ENCODE data around the gene MTA1. TPM values are rescaled to one million over a fixed set of nuclear protein-coding genes. Genes with fewer than 3 reads are reported as not detected.
A peak's percentile ranks its signal among the peaks of the same experiment; 100 is the strongest.

MTA1 gene
- total and polyA plus RNA-seq, 2 experiments from 2014 or later: 8.1 to 37.0 TPM

- Histone ChIP-seq H3F3A (ENCODE audit: insufficient read depth) (no peaks in the 10 kb centered on the region), H3K4me3 (peak within 1 kb of the TSS; percentile 23), H3K79me2 (ENCODE audit: insufficient read depth) (no peaks in the 10 kb centered on the region), H3K27me3 (replicated peaks; ENCODE audit: insufficient read depth) (peaks cover 17% of the 10 kb centered on the region), H2AFZ (0 out of 2 replicates have a peak within 1 kb of the TSS, but pooled peaks have one; percentile 23), H3K4me2 (ENCODE audit: unreplicated experiment) (peak within 1 kb of the TSS; percentile 8), H3K4me1 (ENCODE audit: insufficient read depth) (peaks cover 18% of the 10 kb centered on the region), H3K9ac (peak within 1 kb of the TSS; percentile 39), H3K27ac (no peak within 1 kb of the TSS), H3K9me2 (ENCODE audit: insufficient read depth) (no peaks in the 10 kb centered on the region), H3K36me3 (ENCODE audit: low read depth) (no peaks in the 10 kb centered on the region), H3K9me3 (ENCODE audit: low read depth) (no peaks in the 10 kb centered on the region), H4K20me1 (ENCODE audit: insufficient read depth) (no peaks in the 10 kb centered on the region)
- in situ Hi-C loops (cut with MboI): no loop called here
- TF ChIP-seq EZH2phosphoT487 (IDR thresholded peaks at IDR 0.05; ENCODE audit: insufficient read depth, low read depth) (peak; percentile 73; the same call in 1 of the 2 replicates), EZH2 (IDR thresholded peaks at IDR 0.05; ENCODE audit: insufficient read depth, poor library complexity, severe bottlenecking) (peak; percentile 90)
- 16 to 25% methylated on average over 33 to 56 of the region's 56 CpGs for WGBS, 2 experiments (ENCODE audit: low coverage in 1 of 2, low lambda C conversion rate in 2 of 2, missing lambda C conversion rate in 2 of 2)
- DNase-seq: no peak
These were observed 66.7 kb downstream of the MTA1 start, which contains the start of gene CRIP1 for GRCh38 chr14:105486163-105486973. TSS of gene CRIP1 (plus strand) at chr14:105486886. CDS start at chr14:105487260, 374 bp downstream.

- DNase-seq: no peak
- Histone ChIP-seq H3K79me2 (ENCODE audit: insufficient read depth) (no peaks in the 10 kb centered on the region), H3K4me1 (ENCODE audit: insufficient read depth) (peaks cover 18% of the 10 kb centered on the region), H4K20me1 (ENCODE audit: insufficient read depth) (no peaks in the 10 kb centered on the region), H3K9me3 (ENCODE audit: low read depth) (no peaks in the 10 kb centered on the region), H3F3A (ENCODE audit: insufficient read depth) (no peaks in the 10 kb centered on the region), H3K4me2 (ENCODE audit: unreplicated experiment) (peak overlapping the region; percentile 8), H3K27me3 (replicated peaks; ENCODE audit: insufficient read depth) (peaks cover 17% of the 10 kb centered on the region), H3K27ac (no peak overlapping the region), H3K9ac (peak overlapping the region; percentile 39), H3K4me3 (peak overlapping the region; percentile 23), H3K36me3 (ENCODE audit: low read depth) (no peaks in the 10 kb centered on the region), H2AFZ (0 out of 2 replicates have a peak overlapping the region, but pooled peaks have one; percentile 23), H3K9me2 (ENCODE audit: insufficient read depth) (no peaks in the 10 kb centered on the region)
- TF ChIP-seq EZH2phosphoT487 (IDR thresholded peaks at IDR 0.05; ENCODE audit: insufficient read depth, low read depth): no peak
- peak; percentile 76 for TF ChIP-seq EZH2 (IDR thresholded peaks at IDR 0.05; ENCODE audit: insufficient read depth, poor library complexity, severe bottlenecking)
- WGBS, 2 experiments (ENCODE audit: low coverage in 1 of 2, low lambda C conversion rate in 2 of 2, missing lambda C conversion rate in 2 of 2): 1 to 3% methylated on average over 27 to 29 of the region's 45 CpGs
- in situ Hi-C loops (cut with MboI): no loop called here
These were observed 67.4 kb downstream of the MTA1 start for GRCh38 chr14:105486974-105487448.

- DNase-seq: no peak
- no peak overlapping the region for H3K27ac ChIP-seq
- H3K4me3 ChIP-seq: peak overlapping the region; percentile 23
- 4% methylated on average over 19 to 27 of the region's 48 CpGs for WGBS, 2 experiments (ENCODE audit: low coverage in 1 of 2, low lambda C conversion rate in 2 of 2, missing lambda C conversion rate in 2 of 2)
- H3K9ac ChIP-seq: peak overlapping the region; percentile 39
- TF ChIP-seq EZH2phosphoT487 (IDR thresholded peaks at IDR 0.05; ENCODE audit: insufficient read depth, low read depth) (no peak), EZH2 (IDR thresholded peaks at IDR 0.05; ENCODE audit: insufficient read depth, poor library complexity, severe bottlenecking) (no peak)
- H3F3A ChIP-seq (ENCODE audit: insufficient read depth): no peaks in the 10 kb centered on the region
- 0 out of 2 replicates have a peak overlapping the region, but pooled peaks have one; percentile 23 for H2AFZ ChIP-seq
- peak overlapping the region; percentile 8 for H3K4me2 ChIP-seq (ENCODE audit: unreplicated experiment)
- H4K20me1 ChIP-seq (ENCODE audit: insufficient read depth): no peaks in the 10 kb centered on the region
- H3K9me3 ChIP-seq (ENCODE audit: low read depth): no peaks in the 10 kb centered on the region
- peaks cover 17% of the 10 kb centered on the region for H3K27me3 ChIP-seq (replicated peaks; ENCODE audit: insufficient read depth)
- no peaks in the 10 kb centered on the region for H3K36me3 ChIP-seq (ENCODE audit: low read depth)
- H3K9me2 ChIP-seq (ENCODE audit: insufficient read depth): no peaks in the 10 kb centered on the region
- H3K79me2 ChIP-seq (ENCODE audit: insufficient read depth): no peaks in the 10 kb centered on the region
- in situ Hi-C loops (cut with MboI): no loop called here
- H3K4me1 ChIP-seq (ENCODE audit: insufficient read depth): peaks cover 13% of the 10 kb centered on the region
These were observed 67.9 kb downstream of the MTA1 start for GRCh38 chr14:105487449-105487985.

- H2AFZ ChIP-seq: no peak overlapping the region
- peaks cover 11% of the 10 kb centered on the region; the same call in 1 of the 2 replicates for H3K4me1 ChIP-seq (ENCODE audit: insufficient read depth)
- no peak overlapping the region for H3K27ac ChIP-seq
- 40 to 43% methylated on average over 20 to 26 of the region's 26 CpGs for WGBS, 2 experiments (ENCODE audit: low coverage in 1 of 2, low lambda C conversion rate in 2 of 2, missing lambda C conversion rate in 2 of 2)
- no peaks in the 10 kb centered on the region for H4K20me1 ChIP-seq (ENCODE audit: insufficient read depth)
- no peaks in the 10 kb centered on the region for H3K9me3 ChIP-seq (ENCODE audit: low read depth)
- no peaks in the 10 kb centered on the region for H3K9me2 ChIP-seq (ENCODE audit: insufficient read depth)
- no peaks in the 10 kb centered on the region for H3K79me2 ChIP-seq (ENCODE audit: insufficient read depth)
- in situ Hi-C loops (cut with MboI): no loop called here
- no peaks in the 10 kb centered on the region for H3K36me3 ChIP-seq (ENCODE audit: low read depth)
- no peak for TF ChIP-seq EZH2phosphoT487 (IDR thresholded peaks at IDR 0.05; ENCODE audit: insufficient read depth, low read depth)
- TF ChIP-seq EZH2 (IDR thresholded peaks at IDR 0.05; ENCODE audit: insufficient read depth, poor library complexity, severe bottlenecking): no peak
- DNase-seq: no peak
- no peak overlapping the region for H3K4me2 ChIP-seq (ENCODE audit: unreplicated experiment)
- H3K27me3 ChIP-seq (replicated peaks; ENCODE audit: insufficient read depth): peaks cover 17% of the 10 kb centered on the region
- H3F3A ChIP-seq (ENCODE audit: insufficient read depth): no peaks in the 10 kb centered on the region
- no peak overlapping the region for H3K4me3 ChIP-seq
- peak overlapping the region; percentile 39 for H3K9ac ChIP-seq
These were observed 68.6 kb downstream of the MTA1 start for GRCh38 chr14:105487986-105488777.
